Body of pancreas (tissue), 4 donors: ENCODE data around the gene KCTD11. TPM values are rescaled to one million over a fixed set of nuclear protein-coding genes. Genes with fewer than 3 reads are reported as not detected.

ENCODE experiments used
- ATAC-seq: fragments of 150-250 bp; one replicate; pipeline ENCODE4 v1.9.1; 2016
- DNase-seq, 4 donors: peaks; one replicate each; pipeline ENCODE4 v3.0.0-alpha.2; 2019
- H3K27ac ChIP-seq, 4 donors: fragments of 200-600 bp; sonication (generic); 1 replicate in 3 of 4; 2 replicates in 1 of 4; pipeline versions ENCODE4 v1.5.1 to v1.6.1; 2016 to 2019; ENCODE audit warnings: mild to moderate bottlenecking in 1 of 4, mixed read lengths in 1 of 4, moderate library complexity in 1 of 4
- H3K27me3 ChIP-seq, 2 donors: fragments of 200-600 bp; sonication (generic); one replicate each; pipeline ENCODE4 v1.6.0; 2016; ENCODE audit warnings: mild to moderate bottlenecking in 1 of 2
- H3K36me3 ChIP-seq, 2 donors: fragments of 200-600 bp; sonication (generic); replicated peaks in 1 of 2; 2 replicates each; pipeline ENCODE4 v1.5.1; 2016; ENCODE audit warnings: low read depth in 2 of 2; ENCODE audit not compliant: insufficient read depth in 1 of 2
- H3K4me1 ChIP-seq: fragments of 200-600 bp; sonication (generic); one replicate; pipeline ENCODE4 v1.6.0; 2016
- H3K4me3 ChIP-seq, 2 donors: fragments of 200-600 bp; sonication (generic); 1 replicate in 1 of 2; 2 replicates in 1 of 2; pipeline ENCODE4 v1.5.1; 2016 to 2019
- H3K9me3 ChIP-seq, 3 donors: fragments of 200-600 bp; sonication (generic); 1 replicate in 2 of 3; 2 replicates in 1 of 3; pipeline ENCODE4 v1.5.1; 2016
- CTCF ChIP-seq, 7 experiments: fragments of 450-650 bp in 4 of 7; fragments of 200-600 bp in 3 of 7; sonication (generic) in 3 of 7; IDR thresholded peaks; one replicate each; pipeline ENCODE4 v1.5.1; 2016 to 2019; ENCODE audit warnings: antibody characterized with exemption in 7 of 7
- POLR2A ChIP-seq, 3 donors: fragments of 450-650 bp; IDR thresholded peaks; one replicate each; pipeline ENCODE4 v1.6.1; 2016; ENCODE audit warnings: antibody characterized with exemption in 3 of 3, mild to moderate bottlenecking in 2 of 3
- WGBS, 2 donors: methylation state at CpG; one replicate each; pipeline ENCODE4 v1.1.5; 2017; 5-methylcytosine and 5-hydroxymethylcytosine counted together
- intact Hi-C: fragments of 100-400 bp; cut with DNase I; formaldehyde crosslinking; loops from one replicate; pipeline ENCODE4 v1.15.1; 2023
- total RNA-seq, 2 donors: library from RNA; depleted of rRNA; stranded (reverse); fragments of >200 nt; gene quantifications; one replicate each; pipeline ENCODE4 v1.1.0, GENCODE V29; 2016

The KCTD11 gene
- total RNA-seq, 2 donors from 2014 or later, result 2.6 to 5.6 TPM

GRCh38 chr17:7313088-7313889 is 38.7 kb upstream of the KCTD11 start:
- Histone ChIP-seq H3K36me3 (peaks cover 5 to 36% of the 10 kb centered on the region in 2 donors), H3K27ac (peak overlapping the region in 2 of 4 donors; percentile 5 to 24), H3K4me1 (peaks cover 65% of the 10 kb centered on the region), H3K9me3 (no peaks in the 10 kb centered on the region), H3K27me3 (no peaks in the 10 kb centered on the region), H3K4me3 (no peak overlapping the region)
- WGBS, 2 donors, result 79 to 80% methylated on average over 6 to 7 of the region's 7 CpGs
- peak in 4 of 7 experiments; percentile 3 to 28 (median 14) for TF ChIP-seq CTCF (IDR thresholded peaks at IDR 0.05)
- TF ChIP-seq POLR2A (IDR thresholded peaks at IDR 0.05), result peak in 1 of 3 donors; percentile 15
- no peak for ATAC-seq
- DNase-seq, result no peak
- intact Hi-C loops, result no loop called here

GRCh38 chr17:7313890-7314718 is 37.9 kb upstream of the KCTD11 start:
- 33 to 35% methylated on average over 7 to 9 of the region's 9 CpGs for WGBS, 2 donors
- DNase-seq (no peak), ATAC-seq (no peak)
- Histone ChIP-seq H3K36me3 (peaks cover 5 to 39% of the 10 kb centered on the region in 2 donors), H3K9me3 (no peaks in the 10 kb centered on the region), H3K27me3 (no peaks in the 10 kb centered on the region), H3K4me3 (peak overlapping the region; percentile 86 to 91), H3K4me1 (peaks cover 57% of the 10 kb centered on the region), H3K27ac (peak overlapping the region; percentile 88 to 97 (median 90))
- TF ChIP-seq POLR2A (IDR thresholded peaks at IDR 0.05) (no peak), CTCF (IDR thresholded peaks at IDR 0.05) (no peak)
- intact Hi-C loops, result no loop called here

GRCh38 chr17:7314719-7315569 is 37.0 kb upstream of the KCTD11 start, which contains the start of gene GPS2:
Gene GPS2, minus strand, starts transcription at chr17:7315360. Its CDS starts 308 bp downstream, at chr17:7315052.
- DNase-seq (peak; percentile 94 to 95 (median 94)), ATAC-seq (peak; percentile 96)
- WGBS, 2 donors, result 0% methylated on average over 9 to 39 of the region's 95 CpGs
- H3K27ac ChIP-seq, result peak within 1 kb of the TSS; percentile 88 to 97 (median 90)
- H3K4me3 ChIP-seq, result peak within 1 kb of the TSS; percentile 86 to 91
- TF ChIP-seq CTCF (IDR thresholded peaks at IDR 0.05) (no peak), POLR2A (IDR thresholded peaks at IDR 0.05) (peak; percentile 79 to 80 (median 79))
- peaks cover 5 to 35% of the 10 kb centered on the region in 2 donors for H3K36me3 ChIP-seq
- intact Hi-C loops, result no loop called here
- no peaks in the 10 kb centered on the region for H3K9me3 ChIP-seq
- peaks cover 49% of the 10 kb centered on the region for H3K4me1 ChIP-seq
- no peaks in the 10 kb centered on the region for H3K27me3 ChIP-seq

- peak; percentile 5 for ATAC-seq
Measured at GRCh38 chr17:7315570-7316235, 36.3 kb upstream of the KCTD11 start.

More at GRCh38 chr17:7315570-7316235, 36.3 kb upstream of the KCTD11 start:
- Histone ChIP-seq H3K27me3 (no peaks in the 10 kb centered on the region), H3K4me1 (peaks cover 41% of the 10 kb centered on the region), H3K36me3 (peaks cover 5 to 33% of the 10 kb centered on the region in 2 donors), H3K27ac (peak overlapping the region; percentile 88 to 97 (median 90)), H3K9me3 (no peaks in the 10 kb centered on the region), H3K4me3 (peak overlapping the region; percentile 86 to 91)
- TF ChIP-seq POLR2A (IDR thresholded peaks at IDR 0.05) (peak in 2 of 3 donors; percentile 36 to 39), CTCF (IDR thresholded peaks at IDR 0.05) (no peak)
- WGBS, 2 donors, result 14 to 29% methylated on average over 16 to 30 of the region's 30 CpGs
- intact Hi-C loops, result no loop called here
- peak; percentile 50 to 65 (median 57) for DNase-seq
